Mucosa of descending colon (tissue), 3 donors: Measurements from ENCODE around the gene SEPTIN10. TPM values are rescaled to one million over a fixed set of nuclear protein-coding genes. Genes with fewer than 3 reads are reported as not detected.
"Not testable (repeated sequence)": the region's sequence is repeated elsewhere in the genome, so short reads cannot be mapped to it uniquely, and the experiment has no call there.

Source experiments
- ATAC-seq: fragments of 200-7000 bp; cut with Tn5 transposase; one replicate; pipeline ENCODE4 v1.9.1; 2020; ENCODE audit warnings: mild to moderate bottlenecking, moderate library complexity
- DNase-seq, 3 donors: peaks; one replicate each; pipeline ENCODE4 v3.0.0-alpha.2; 2020
- H3K36me3 ChIP-seq: fragments of 200-600 bp; one replicate; pipeline ENCODE4 v1.8.0; 2021; ENCODE audit warnings: low read depth, mild to moderate bottlenecking
- H3K4me1 ChIP-seq: fragments of 200-600 bp; one replicate; pipeline ENCODE4 v1.8.0; 2021; ENCODE audit warnings: low read depth, mild to moderate bottlenecking
- H3K4me3 ChIP-seq: fragments of 200-600 bp; one replicate; pipeline ENCODE4 v1.8.0; 2021; ENCODE audit warnings: mild to moderate bottlenecking
- H3K9me3 ChIP-seq: fragments of 200-600 bp; one replicate; pipeline ENCODE4 v1.8.0; 2021; ENCODE audit warnings: mild to moderate bottlenecking
- intact Hi-C, 2 donors: fragments of 100-400 bp; cut with DNase I in 1 of 2; cut with micrococcal nuclease in 1 of 2; formaldehyde crosslinking; loops; one replicate each; pipeline versions ENCODE4 v1.11.0 to v1.11.1; 2022; cut with DNase I, micrococcal nuclease
- total RNA-seq, 3 donors: library from RNA; stranded (reverse); fragmentation: NEBNext Ultra II Directional in 2 of 3; extraction: Animal tissue kit (Norgen Biotek cat#: 25700) in 2 of 3; gene quantifications; one replicate each; pipeline versions ENCODE4 v1.2.1 to v1.2.4, GENCODE V29; 2021 to 2023
- TF ChIP-seq, protein P1 (sequence below): fragments of 200-600 bp; IDR thresholded peaks from one replicate; pipeline ENCODE4 v1.8.0; 2022; ENCODE audit warnings: antibody characterized with exemption, mild to moderate bottlenecking
- donor health status: DM: no; HTN: no; CAD: no; lungs with moderate emphysema.
- donor health status: DM: no; HTN: no; CAD: no.
- donor health status: DM: no; HTN: yes; CAD: no.

SEPTIN10 gene
- total RNA-seq, 3 donors from 2014 or later = 79.3 to 112 (median 84.1) TPM

DNA sequence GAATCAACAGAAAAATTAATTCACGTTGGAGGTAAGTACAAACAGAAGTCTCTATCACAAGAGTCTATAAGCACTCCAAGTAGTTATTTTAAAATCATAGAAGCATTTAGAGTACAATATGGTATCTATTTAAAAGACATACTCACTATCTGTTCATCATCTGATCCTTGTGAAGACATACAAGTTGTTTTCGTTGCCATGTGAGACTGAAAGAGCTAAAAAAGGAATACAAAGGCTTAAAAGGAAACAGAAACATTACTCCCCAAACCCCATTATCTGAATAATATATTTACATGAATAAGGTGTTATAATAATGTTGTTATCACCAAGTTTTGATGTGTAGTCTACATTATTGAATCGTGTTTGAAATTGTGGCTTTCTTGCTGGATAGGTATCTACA, 20.9 kb downstream of the SEPTIN10 start:
- Histone ChIP-seq H3K4me1 (no peaks in the 10 kb centered on the region), H3K9me3 (no peaks in the 10 kb centered on the region), H3K4me3 (no peak overlapping the region), H3K36me3 (no peaks in the 10 kb centered on the region)
- TF ChIP-seq, protein P1, sequence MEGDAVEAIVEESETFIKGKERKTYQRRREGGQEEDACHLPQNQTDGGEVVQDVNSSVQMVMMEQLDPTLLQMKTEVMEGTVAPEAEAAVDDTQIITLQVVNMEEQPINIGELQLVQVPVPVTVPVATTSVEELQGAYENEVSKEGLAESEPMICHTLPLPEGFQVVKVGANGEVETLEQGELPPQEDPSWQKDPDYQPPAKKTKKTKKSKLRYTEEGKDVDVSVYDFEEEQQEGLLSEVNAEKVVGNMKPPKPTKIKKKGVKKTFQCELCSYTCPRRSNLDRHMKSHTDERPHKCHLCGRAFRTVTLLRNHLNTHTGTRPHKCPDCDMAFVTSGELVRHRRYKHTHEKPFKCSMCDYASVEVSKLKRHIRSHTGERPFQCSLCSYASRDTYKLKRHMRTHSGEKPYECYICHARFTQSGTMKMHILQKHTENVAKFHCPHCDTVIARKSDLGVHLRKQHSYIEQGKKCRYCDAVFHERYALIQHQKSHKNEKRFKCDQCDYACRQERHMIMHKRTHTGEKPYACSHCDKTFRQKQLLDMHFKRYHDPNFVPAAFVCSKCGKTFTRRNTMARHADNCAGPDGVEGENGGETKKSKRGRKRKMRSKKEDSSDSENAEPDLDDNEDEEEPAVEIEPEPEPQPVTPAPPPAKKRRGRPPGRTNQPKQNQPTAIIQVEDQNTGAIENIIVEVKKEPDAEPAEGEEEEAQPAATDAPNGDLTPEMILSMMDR = no peak
- DNase-seq (no peak), ATAC-seq (no peak)
- intact Hi-C loops = no loop called here

DNA sequence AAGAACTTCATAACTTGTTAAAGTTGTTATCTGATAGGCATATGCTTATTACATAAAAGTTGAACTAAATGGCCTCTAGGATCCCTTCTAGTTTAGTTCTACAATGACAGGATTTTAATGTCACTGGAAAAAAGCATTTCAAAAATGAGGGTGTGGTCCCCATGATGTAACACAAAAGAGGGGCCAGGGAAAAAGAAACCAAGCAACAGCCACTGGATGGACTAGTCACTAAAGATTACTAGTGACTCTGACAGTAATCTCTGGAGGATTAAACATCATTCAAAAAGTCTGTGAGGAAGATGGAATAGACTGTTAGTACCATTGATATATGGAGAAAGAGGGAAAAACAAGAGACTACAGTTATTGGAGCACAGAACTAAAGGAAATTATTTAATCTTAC, 22.6 kb downstream of the SEPTIN10 start:
- intact Hi-C loops = no loop called here
- no peak overlapping the region for H3K4me3 ChIP-seq
- TF ChIP-seq, protein P1 = no peak

DNA sequence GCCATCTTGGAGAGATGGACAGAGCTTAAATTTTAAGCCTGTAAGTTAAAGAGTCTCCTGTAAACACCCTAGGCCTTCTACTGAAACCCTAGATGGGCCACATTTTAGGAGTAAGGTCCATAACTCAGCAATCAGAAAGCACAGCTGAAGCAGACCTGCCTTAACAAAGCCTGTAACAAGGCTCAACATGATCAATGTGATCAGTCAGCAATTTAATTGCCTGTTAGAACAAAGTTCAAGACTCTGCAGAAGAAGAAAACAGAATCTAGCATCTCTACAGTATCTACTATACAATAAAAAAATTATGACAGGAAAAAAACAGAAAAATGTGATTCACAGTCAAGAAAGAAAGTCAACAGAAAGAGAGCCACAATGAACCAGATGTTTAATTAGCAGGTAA, 27.1 kb downstream of the SEPTIN10 start:
- Histone ChIP-seq H3K9me3 (no peaks in the 10 kb centered on the region), H3K4me3 (no peak overlapping the region), H3K36me3 (no peaks in the 10 kb centered on the region), H3K4me1 (no peaks in the 10 kb centered on the region)
- TF ChIP-seq, protein P1 = no peak
- no peak for DNase-seq
- ATAC-seq = no peak
- intact Hi-C loops = no loop called here

More for the DNA sequence above, 22.6 kb downstream of the SEPTIN10 start:
- ATAC-seq (no peak), DNase-seq (no peak)
- Histone ChIP-seq H3K9me3 (no peaks in the 10 kb centered on the region), H3K4me1 (no peaks in the 10 kb centered on the region), H3K36me3 (no peaks in the 10 kb centered on the region)

DNA sequence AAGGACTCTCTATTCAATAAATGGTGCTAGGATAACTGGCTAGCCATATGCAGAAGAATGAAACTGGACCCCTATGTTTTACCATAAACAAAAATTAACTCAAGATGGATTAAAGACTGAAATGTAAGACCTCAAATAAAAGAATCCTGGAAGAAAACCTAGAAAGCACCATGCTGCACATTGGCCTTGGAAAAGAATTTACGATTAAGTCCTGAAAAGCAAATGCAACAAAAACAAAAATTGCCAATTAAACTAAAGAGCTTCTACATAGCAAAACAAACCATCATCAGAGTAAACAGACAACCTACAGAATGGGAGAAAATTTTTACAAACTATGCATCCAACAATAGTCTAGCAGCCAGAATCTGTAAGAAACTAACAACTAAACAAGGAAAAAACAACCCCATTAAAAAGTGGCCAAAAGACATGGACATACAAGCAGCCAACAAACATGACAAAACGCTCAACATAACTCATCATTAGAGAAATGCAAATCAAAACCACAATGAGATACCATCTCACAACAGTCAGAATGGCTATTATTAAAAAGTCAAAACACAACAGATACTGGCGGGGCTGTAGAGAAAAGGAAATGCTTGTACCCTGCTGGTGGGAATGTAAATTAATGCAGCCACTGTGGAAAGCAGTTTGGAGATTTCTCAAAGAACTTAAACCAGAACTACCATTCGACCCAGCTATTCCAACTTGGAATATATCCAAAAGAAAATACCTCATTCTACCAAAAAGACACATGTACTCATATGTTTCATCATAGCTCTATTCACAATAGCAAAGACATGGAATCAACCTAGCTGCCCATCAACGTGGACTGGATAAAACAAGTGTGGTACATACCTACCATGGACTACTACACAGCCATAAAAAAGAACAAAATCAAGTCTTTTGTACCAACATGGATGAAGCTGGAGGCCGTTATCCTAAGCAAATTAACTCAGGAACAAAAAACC, 30.6 kb downstream of the SEPTIN10 start:
- DNase-seq (no peak), ATAC-seq (no peak)
- TF ChIP-seq, protein P1 = no peak
- Histone ChIP-seq H3K4me3 (no peak overlapping the region), H3K9me3 (no peaks in the 10 kb centered on the region), H3K4me1 (no peaks in the 10 kb centered on the region), H3K36me3 (no peaks in the 10 kb centered on the region)
- intact Hi-C loops = no loop called here

DNA sequence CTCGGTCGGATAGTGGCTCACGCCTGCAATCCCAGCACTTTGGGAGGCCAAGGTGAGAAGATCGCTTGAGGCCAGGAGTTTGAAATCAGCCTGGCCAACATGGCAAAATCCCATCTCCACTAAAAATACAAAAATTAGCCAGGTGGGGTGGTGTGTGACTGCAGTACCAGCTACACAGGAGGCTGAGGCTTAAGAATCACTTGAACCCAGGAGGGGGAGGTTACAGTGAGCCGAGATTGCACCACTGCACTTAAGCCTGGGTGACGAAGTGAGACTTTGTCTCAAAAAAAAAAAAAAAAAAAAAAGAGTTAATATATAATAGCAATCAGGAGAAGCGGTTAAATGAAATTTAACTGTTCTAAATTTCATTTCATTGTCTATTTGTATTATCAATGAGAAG, 36.1 kb downstream of the SEPTIN10 start:
- DNase-seq, H3K4me3 ChIP-seq, H3K36me3 ChIP-seq, H3K4me1 ChIP-seq, intact Hi-C loops, H3K9me3 ChIP-seq, ATAC-seq: not testable (repeated sequence)

DNA sequence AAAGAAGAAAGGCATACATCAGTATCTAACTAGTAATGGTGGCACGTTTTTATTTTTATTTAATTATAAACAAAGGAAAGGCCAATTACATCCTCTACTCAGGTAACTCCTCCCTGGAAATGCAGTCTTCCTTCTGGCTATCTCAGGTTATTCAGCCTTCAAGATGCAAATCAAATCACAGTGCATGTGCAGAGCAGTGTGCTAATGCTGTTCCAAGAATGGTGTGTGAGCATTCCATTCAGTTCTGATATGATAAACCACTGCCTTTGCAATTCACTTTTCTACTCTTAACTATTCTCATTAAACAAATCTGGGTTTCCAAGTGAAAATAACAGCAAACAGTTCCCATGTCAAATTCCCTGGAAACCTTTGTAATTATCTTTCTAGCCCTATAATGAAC, 38.4 kb downstream of the SEPTIN10 start:
- intact Hi-C loops = no loop called here
- Histone ChIP-seq H3K36me3 (no peaks in the 10 kb centered on the region), H3K4me3 (no peak overlapping the region), H3K9me3 (no peaks in the 10 kb centered on the region), H3K4me1 (no peaks in the 10 kb centered on the region)
- ATAC-seq = no peak
- no peak for DNase-seq
- TF ChIP-seq, protein P1 = no peak
